ENCODE data around the gene RAPGEF5.

Gene RAPGEF5

DNA sequence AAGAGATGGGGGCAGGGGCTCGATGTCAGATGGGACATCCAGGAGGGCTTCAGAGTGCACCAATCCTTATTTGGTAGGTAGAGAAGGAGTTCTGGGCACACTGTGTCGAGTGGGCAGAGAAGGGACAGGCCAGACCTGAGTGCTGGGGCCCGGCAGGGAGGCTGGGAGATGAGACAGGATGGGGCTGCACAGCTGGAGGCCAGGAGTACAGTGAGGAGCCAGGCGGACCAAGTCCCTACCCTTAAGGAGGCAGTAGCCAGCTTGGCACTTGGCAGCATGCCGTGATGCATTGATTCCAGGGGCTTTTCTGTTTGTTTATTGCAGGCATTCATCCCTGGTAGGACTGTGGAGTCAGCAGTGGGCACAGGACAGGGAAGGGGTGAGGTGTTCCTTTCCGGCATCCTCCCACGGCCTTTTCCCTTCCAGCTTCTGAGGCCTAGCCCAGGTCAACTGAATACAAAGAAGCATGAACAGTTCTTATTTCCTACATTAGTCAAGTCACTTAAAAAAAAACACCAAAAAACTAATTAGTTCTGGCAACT lies 242.4 kb downstream of the RAPGEF5 start:
- peaks cover 8% of the 10 kb centered on the region for H3K27me3 Mint-ChIP-seq (ENCODE audit: low read depth)
- TF ChIP-seq, protein P1, sequence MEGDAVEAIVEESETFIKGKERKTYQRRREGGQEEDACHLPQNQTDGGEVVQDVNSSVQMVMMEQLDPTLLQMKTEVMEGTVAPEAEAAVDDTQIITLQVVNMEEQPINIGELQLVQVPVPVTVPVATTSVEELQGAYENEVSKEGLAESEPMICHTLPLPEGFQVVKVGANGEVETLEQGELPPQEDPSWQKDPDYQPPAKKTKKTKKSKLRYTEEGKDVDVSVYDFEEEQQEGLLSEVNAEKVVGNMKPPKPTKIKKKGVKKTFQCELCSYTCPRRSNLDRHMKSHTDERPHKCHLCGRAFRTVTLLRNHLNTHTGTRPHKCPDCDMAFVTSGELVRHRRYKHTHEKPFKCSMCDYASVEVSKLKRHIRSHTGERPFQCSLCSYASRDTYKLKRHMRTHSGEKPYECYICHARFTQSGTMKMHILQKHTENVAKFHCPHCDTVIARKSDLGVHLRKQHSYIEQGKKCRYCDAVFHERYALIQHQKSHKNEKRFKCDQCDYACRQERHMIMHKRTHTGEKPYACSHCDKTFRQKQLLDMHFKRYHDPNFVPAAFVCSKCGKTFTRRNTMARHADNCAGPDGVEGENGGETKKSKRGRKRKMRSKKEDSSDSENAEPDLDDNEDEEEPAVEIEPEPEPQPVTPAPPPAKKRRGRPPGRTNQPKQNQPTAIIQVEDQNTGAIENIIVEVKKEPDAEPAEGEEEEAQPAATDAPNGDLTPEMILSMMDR (IDR thresholded peaks at IDR 0.05; ENCODE audit: unreplicated experiment in 3 of 3), result no peak
- no peaks in the 10 kb centered on the region for H3K36me3 Mint-ChIP-seq (ENCODE audit: low read depth)
- H3K4me1 Mint-ChIP-seq, result peaks cover 6% of the 10 kb centered on the region
- H3K4me3 Mint-ChIP-seq, result no peak overlapping the region
- no peak overlapping the region for H3K27ac Mint-ChIP-seq
- H3K9me3 Mint-ChIP-seq, result no peaks in the 10 kb centered on the region

DNA sequence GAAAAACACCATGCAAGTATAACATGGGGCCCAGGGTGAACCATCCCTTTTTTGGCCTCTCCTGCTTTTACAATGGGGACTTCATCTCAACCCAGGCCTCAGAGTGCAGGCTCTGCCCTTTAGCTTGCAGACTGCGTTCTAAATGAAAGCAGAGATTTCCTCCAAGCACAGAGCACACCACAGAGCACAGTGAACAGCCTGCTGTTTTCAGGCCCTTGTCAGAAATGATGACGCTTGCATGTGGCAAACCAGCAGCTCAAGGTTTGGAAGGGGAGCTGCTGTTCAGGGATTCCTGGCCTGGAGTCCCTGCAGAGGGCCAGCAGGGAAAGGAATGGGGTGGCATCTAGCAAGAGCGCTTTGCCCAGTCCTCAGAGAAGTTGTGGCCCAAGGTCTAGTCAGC lies 243.9 kb downstream of the RAPGEF5 start:
- no peaks in the 10 kb centered on the region for H3K9me3 Mint-ChIP-seq
- TF ChIP-seq, protein P1 (IDR thresholded peaks at IDR 0.05; ENCODE audit: unreplicated experiment in 3 of 3), result no peak
- H3K4me3 Mint-ChIP-seq, result no peak overlapping the region
- peaks cover 4% of the 10 kb centered on the region for H3K27me3 Mint-ChIP-seq (ENCODE audit: low read depth)
- H3K4me1 Mint-ChIP-seq, result peaks cover 6% of the 10 kb centered on the region
- H3K27ac Mint-ChIP-seq, result no peak overlapping the region
- H3K36me3 Mint-ChIP-seq (ENCODE audit: low read depth), result no peaks in the 10 kb centered on the region

DNA sequence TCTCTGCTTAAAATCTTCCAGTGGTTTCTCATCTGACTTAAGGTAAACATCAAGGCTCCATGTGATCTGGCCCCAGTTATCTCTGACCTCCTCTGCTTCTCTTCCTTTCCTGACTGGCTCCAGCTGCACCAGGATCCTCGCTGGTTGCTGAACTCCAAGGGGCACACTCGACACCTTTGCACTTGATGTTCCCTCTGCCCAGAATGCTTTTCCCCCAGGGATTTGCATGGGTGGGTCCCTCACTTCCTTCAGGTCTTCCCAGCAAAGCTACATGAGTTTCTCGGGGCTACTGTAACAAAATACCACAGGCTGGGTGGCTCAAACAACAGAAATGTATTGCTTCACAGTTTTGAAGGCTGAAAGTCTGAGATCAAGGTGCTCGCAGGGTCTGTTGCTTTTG lies 245.3 kb downstream of the RAPGEF5 start:
- peaks cover 6% of the 10 kb centered on the region for H3K4me1 Mint-ChIP-seq
- H3K27me3 Mint-ChIP-seq (ENCODE audit: low read depth), result no peaks in the 10 kb centered on the region
- TF ChIP-seq, protein P1 (IDR thresholded peaks at IDR 0.05; ENCODE audit: unreplicated experiment in 3 of 3), result no peak
- H3K27ac Mint-ChIP-seq, result no peak overlapping the region
- no peaks in the 10 kb centered on the region for H3K36me3 Mint-ChIP-seq (ENCODE audit: low read depth)
- H3K4me3 Mint-ChIP-seq, result no peak overlapping the region
- no peaks in the 10 kb centered on the region for H3K9me3 Mint-ChIP-seq

DNA sequence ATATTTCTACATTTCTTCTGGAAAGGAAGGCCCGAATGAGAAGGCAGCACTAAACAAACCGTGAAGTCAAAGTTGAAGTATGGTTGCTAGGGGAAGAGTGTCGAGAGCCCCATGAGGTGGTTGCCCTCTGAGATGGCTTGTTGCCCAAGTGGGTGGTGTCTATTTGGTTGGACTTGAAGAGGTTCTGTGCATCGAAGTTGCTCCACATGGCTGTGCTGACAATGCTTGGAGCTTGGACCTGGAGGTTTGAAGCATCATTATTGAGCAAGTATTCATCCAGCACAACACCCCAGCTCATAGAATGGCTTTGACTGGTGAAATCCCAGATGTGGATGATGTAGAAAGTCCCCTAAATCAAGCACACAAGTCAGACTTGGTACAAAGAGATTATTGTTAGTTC lies 246.1 kb downstream of the RAPGEF5 start:
- H3K4me3 Mint-ChIP-seq, result no peak overlapping the region
- H3K9me3 Mint-ChIP-seq, result no peaks in the 10 kb centered on the region
- no peaks in the 10 kb centered on the region for H3K27me3 Mint-ChIP-seq (ENCODE audit: low read depth)
- TF ChIP-seq, protein P1 (IDR thresholded peaks at IDR 0.05; ENCODE audit: unreplicated experiment in 3 of 3), result no peak
- peaks cover 6% of the 10 kb centered on the region for H3K4me1 Mint-ChIP-seq
- H3K36me3 Mint-ChIP-seq (ENCODE audit: low read depth), result no peaks in the 10 kb centered on the region
- H3K27ac Mint-ChIP-seq, result no peak overlapping the region

DNA sequence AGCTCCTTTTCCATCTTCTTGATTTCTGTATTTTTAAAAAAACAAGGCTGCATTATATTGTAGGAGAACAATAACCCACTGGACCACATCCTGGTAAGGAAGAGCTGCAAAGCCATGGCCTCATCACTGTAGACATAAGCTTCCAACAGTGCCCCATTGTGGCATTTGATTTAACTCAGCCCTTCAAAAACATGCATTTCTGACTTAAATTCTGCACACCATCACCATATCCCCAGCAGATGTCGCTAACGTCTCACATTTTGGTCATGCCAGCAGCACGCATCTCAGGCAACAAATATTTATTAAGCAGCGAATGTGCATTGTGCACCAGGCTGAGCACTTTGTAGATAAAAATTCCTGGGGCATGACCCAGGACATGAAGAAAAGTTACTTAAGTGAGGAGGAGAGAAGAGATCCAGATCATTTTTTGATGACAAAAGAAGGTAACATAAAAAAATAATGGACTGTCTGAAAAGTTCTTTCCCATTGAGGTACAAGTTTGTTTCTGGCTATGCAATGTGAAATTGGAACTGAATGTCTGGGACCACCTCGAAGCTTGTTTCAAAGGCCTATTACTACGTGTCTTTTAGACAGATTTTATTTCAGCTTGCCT lies 246.6 kb downstream of the RAPGEF5 start:
- H3K9me3 Mint-ChIP-seq, result no peaks in the 10 kb centered on the region
- no peak overlapping the region for H3K4me3 Mint-ChIP-seq
- no peaks in the 10 kb centered on the region for H3K27me3 Mint-ChIP-seq (ENCODE audit: low read depth)
- TF ChIP-seq, protein P1 (IDR thresholded peaks at IDR 0.05; ENCODE audit: unreplicated experiment in 3 of 3), result peak; percentile 86 to 94 (median 86)
- H3K27ac Mint-ChIP-seq, result no peak overlapping the region
- H3K4me1 Mint-ChIP-seq, result peaks cover 6% of the 10 kb centered on the region
- no peaks in the 10 kb centered on the region for H3K36me3 Mint-ChIP-seq (ENCODE audit: low read depth)

DNA sequence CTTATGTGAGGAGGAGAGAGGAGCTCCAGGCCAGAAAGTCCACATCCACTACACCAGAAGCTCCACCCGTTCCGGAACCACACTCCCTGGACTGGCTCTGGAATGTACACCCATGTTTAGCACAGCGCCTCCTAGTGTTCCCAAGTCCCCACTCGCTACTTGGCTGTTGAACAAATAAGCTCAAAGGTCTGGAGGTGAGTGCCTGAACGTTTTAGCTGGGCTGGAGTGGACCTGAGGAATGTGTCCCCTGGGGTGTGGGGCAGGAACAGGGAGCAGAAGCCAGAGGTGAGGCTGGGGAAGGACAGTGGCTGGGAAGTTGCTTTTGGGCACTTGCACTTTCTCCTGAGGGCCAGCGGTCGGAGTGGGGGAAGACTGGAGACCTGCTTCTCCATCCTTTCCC lies 247.2 kb downstream of the RAPGEF5 start:
- Mint-ChIP-seq H3K27ac (no peak overlapping the region), H3K9me3 (no peaks in the 10 kb centered on the region), H3K27me3 (ENCODE audit: low read depth) (no peaks in the 10 kb centered on the region), H3K4me1 (peaks cover 6% of the 10 kb centered on the region), H3K36me3 (ENCODE audit: low read depth) (no peaks in the 10 kb centered on the region), H3K4me3 (no peak overlapping the region)
- TF ChIP-seq, protein P1 (IDR thresholded peaks at IDR 0.05; ENCODE audit: unreplicated experiment in 3 of 3), result no peak
